ENCODE measurements around the gene RASIP1.

The RASIP1 gene

GRCh38 chr19:48720613-48721296 is 19.7 kb downstream of the RASIP1 start:
- no peaks in the 10 kb centered on the region for H3K36me3 ChIP-seq (ENCODE audit: control insufficient read depth in 2 of 2, insufficient read depth in 1 of 2, low read length in 2 of 2)
- ChIA-PET POLR2A (interaction anchor here (0.5 to 2.5 kb wide), 9 partner anchors 18 to 724 kb away, joined by 3 to 20 read pairs (median 4); partner anchors contain the start of genes DHDH, IZUMO1, PPP1R15A and RPL18), CTCF (interaction anchor here (0.6 to 1.4 kb wide), 6 partner anchors 14 to 460 kb away, joined by 3 to 8 read pairs (median 3); no protein-coding TSS in a partner anchor)
- no peaks in the 10 kb centered on the region; the same call in 1 of the 2 replicates for H3K4me1 ChIP-seq (ENCODE audit: control insufficient read depth, insufficient read depth, low read length)
- H3K27ac ChIP-seq (ENCODE audit: extremely low read depth, low read depth, low read length), result peak overlapping the region; percentile 75
- H3K9me3 ChIP-seq (ENCODE audit: control insufficient read depth, insufficient read depth, low read depth, low read length), result no peaks in the 10 kb centered on the region
- H3K4me3 ChIP-seq (ENCODE audit: low read depth, low read length), result peak overlapping the region; percentile 74
- TF ChIP-seq ZNF2 (tag by site-specific recombination; IDR thresholded peaks at IDR 0.05) (0 out of 2 replicates have a peak, but pooled peaks have one; percentile 23), ZXDB (tag by site-specific recombination; IDR thresholded peaks at IDR 0.05) (peak; percentile 93), ZNF341 (tag by site-specific recombination; IDR thresholded peaks at IDR 0.05; ENCODE audit: low read depth) (peak; percentile 97), ZBTB11 (tag by site-specific recombination; conservative IDR thresholded peaks at IDR 0.05; ENCODE audit: low read depth) (peak; percentile 38; the same call in 1 of the 2 replicates), ZNF747 (tag by site-specific recombination; IDR thresholded peaks at IDR 0.05) (no peak), ZBTB20 (tag by site-specific recombination; IDR thresholded peaks at IDR 0.05) (peak; percentile 68), ZNF518A (tag by site-specific recombination; conservative IDR thresholded peaks at IDR 0.05; ENCODE audit: low read depth) (0 out of 2 replicates have a peak, but pooled peaks have one; percentile 35), ZSCAN23 (tag by site-specific recombination; IDR thresholded peaks at IDR 0.05) (no peak), KLF9 (tag by site-specific recombination; IDR thresholded peaks at IDR 0.05; ENCODE audit: low read depth) (peak; percentile 41; the same call in 1 of the 2 replicates), SP7 (tag by site-specific recombination; IDR thresholded peaks at IDR 0.05) (peak; percentile 21; the same call in 1 of the 2 replicates), PRDM10 (tag by site-specific recombination; IDR thresholded peaks at IDR 0.05) (peak; percentile 38), ZNF335 (tag by site-specific recombination; conservative IDR thresholded peaks at IDR 0.05) (peak; percentile 98), ZNF366 (tag by site-specific recombination; conservative IDR thresholded peaks at IDR 0.05) (peak; percentile 60), KLF16 (tag by site-specific recombination; IDR thresholded peaks at IDR 0.05) (peak; percentile 42; the same call in 1 of the 2 replicates), ZBTB8A (tag by site-specific recombination; IDR thresholded peaks at IDR 0.05) (peak; percentile 18; the same call in 1 of the 2 replicates), PBX3 (CRISPR knock-in tag; IDR thresholded peaks at IDR 0.05) (peak; percentile 69; the same call in 1 of the 2 replicates), ZNF560 (tag by site-specific recombination; IDR thresholded peaks at IDR 0.05; ENCODE audit: borderline replicate concordance) (no peak), ZBTB21 (tag by site-specific recombination; IDR thresholded peaks at IDR 0.05) (peak; percentile 54; the same call in 1 of the 2 replicates), GLIS1 (tag by site-specific recombination; IDR thresholded peaks at IDR 0.05) (peak; percentile 91), ZNF629 (tag by site-specific recombination; IDR thresholded peaks at IDR 0.05) (peak; percentile 85), ZNF140 (tag by site-specific recombination; IDR thresholded peaks at IDR 0.05) (no peak)
- TF ChIP-seq, protein P1, sequence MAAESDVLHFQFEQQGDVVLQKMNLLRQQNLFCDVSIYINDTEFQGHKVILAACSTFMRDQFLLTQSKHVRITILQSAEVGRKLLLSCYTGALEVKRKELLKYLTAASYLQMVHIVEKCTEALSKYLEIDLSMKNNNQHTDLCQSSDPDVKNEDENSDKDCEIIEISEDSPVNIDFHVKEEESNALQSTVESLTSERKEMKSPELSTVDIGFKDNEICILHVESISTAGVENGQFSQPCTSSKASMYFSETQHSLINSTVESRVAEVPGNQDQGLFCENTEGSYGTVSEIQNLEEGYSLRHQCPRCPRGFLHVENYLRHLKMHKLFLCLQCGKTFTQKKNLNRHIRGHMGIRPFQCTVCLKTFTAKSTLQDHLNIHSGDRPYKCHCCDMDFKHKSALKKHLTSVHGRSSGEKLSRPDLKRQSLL (tag by site-specific recombination; IDR thresholded peaks at IDR 0.05), result peak; percentile 63; the same call in 1 of the 2 replicates
